Fibroblast of the aortic adventitia (primary cell): ENCODE measurements around the gene IGFBP5. TPM values are rescaled to one million over a fixed set of nuclear protein-coding genes. Genes with fewer than 3 reads are reported as not detected.

Experiments used
- DNase-seq: peaks from one replicate; pipeline ENCODE4 v3.0.0-alpha.2; 2010; ENCODE audit warnings: low read depth
- H3K4me3 ChIP-seq: 2 replicates; pipeline ENCODE4 v1.5.1; 2011; ENCODE audit warnings: low read depth, mild to moderate bottlenecking, control low read depth, low read length, moderate library complexity
- CTCF ChIP-seq: IDR thresholded peaks from 2 replicates; pipeline ENCODE4 v1.5.1; 2011; ENCODE audit warnings: mild to moderate bottlenecking, low read length, control low read depth, inconsistent platforms; ENCODE audit not compliant: insufficient read depth
- total RNA-seq: library from RNA; depleted of rRNA; stranded (reverse); fragments of >200 nt; gene quantifications from 2 replicates; pipeline ENCODE4 v1.2.3, GENCODE V29; 2012; ENCODE audit warnings: low replicate concordance

The IGFBP5 gene
- total RNA-seq, 1 donor = 616 TPM

- TF ChIP-seq CTCF = no peak
Measured at GRCh38 chr2:216698293-216698692, 2.9 kb upstream of the IGFBP5 start.

GRCh38 chr2:216696751-216697560 lies 1.6 kb upstream of the IGFBP5 start:
- no peak overlapping the region for H3K4me3 ChIP-seq
- peak; percentile 60 for DNase-seq
- TF ChIP-seq CTCF = peak; percentile 70

More at GRCh38 chr2:216698293-216698692, 2.9 kb upstream of the IGFBP5 start:
- no peak overlapping the region for H3K4me3 ChIP-seq
- DNase-seq = no peak

- no peak for TF ChIP-seq CTCF
Measured at GRCh38 chr2:216696321-216696720, 972 bp upstream of the IGFBP5 start.

GRCh38 chr2:216694826-216695217 lies 527 bp downstream of the IGFBP5 start:
- peak overlapping the region; percentile 68 for H3K4me3 ChIP-seq
- no peak for TF ChIP-seq CTCF
- DNase-seq = no peak

More at GRCh38 chr2:216696321-216696720, 972 bp upstream of the IGFBP5 start:
- H3K4me3 ChIP-seq = no peak overlapping the region
- DNase-seq = no peak

- H3K4me3 ChIP-seq = peak overlapping the region; percentile 68
- TF ChIP-seq CTCF = no peak
- peak; percentile 24 for DNase-seq
Measured at GRCh38 chr2:216694082-216694825, 1.1 kb downstream of the IGFBP5 start.

- no peak for TF ChIP-seq CTCF
- DNase-seq = no peak
- H3K4me3 ChIP-seq = peak overlapping the region; percentile 68
Measured at GRCh38 chr2:216693414-216694080, 1.8 kb downstream of the IGFBP5 start.
